Thymus (tissue), 11 donors: ENCODE results near the gene FXN. TPM values are rescaled to one million over a fixed set of nuclear protein-coding genes. Genes with fewer than 3 reads are reported as not detected.

Experiments
- DNase-seq, 9 donors: peaks; one replicate each; pipeline ENCODE4 v3.0.0-alpha.2; 2013; ENCODE audit warnings: low spot score in 9 of 9, low read depth in 6 of 9, missing footprints in 1 of 9
- H3K27ac ChIP-seq, 2 donors: one replicate each; pipeline ENCODE4 v1.5.1; 2013; ENCODE audit warnings: control low read depth in 1 of 2, low read depth in 1 of 2, low read length in 1 of 2, mild to moderate bottlenecking in 1 of 2, moderate library complexity in 1 of 2
- H3K27me3 ChIP-seq, 2 donors: one replicate each; pipeline ENCODE4 v1.5.1; 2013; ENCODE audit warnings: low read length in 1 of 2; ENCODE audit not compliant: control insufficient read depth in 2 of 2, insufficient read depth in 1 of 2
- H3K36me3 ChIP-seq, 2 donors: one replicate each; pipeline ENCODE4 v1.5.1; 2013; ENCODE audit warnings: low read length in 1 of 2, mild to moderate bottlenecking in 1 of 2, moderate library complexity in 1 of 2; ENCODE audit not compliant: control insufficient read depth in 2 of 2, insufficient read depth in 2 of 2
- H3K4me1 ChIP-seq, 2 donors: one replicate each; pipeline ENCODE4 v1.5.1; 2013; ENCODE audit warnings: low read length in 2 of 2; ENCODE audit not compliant: control insufficient read depth in 2 of 2, insufficient read depth in 2 of 2
- H3K4me3 ChIP-seq, 2 donors: one replicate each; pipeline ENCODE4 v1.5.1; 2013; ENCODE audit warnings: low read length in 2 of 2, control low read depth in 1 of 2, mild to moderate bottlenecking in 1 of 2
- H3K9me3 ChIP-seq, 2 donors: one replicate each; pipeline ENCODE4 v1.5.1; 2013; ENCODE audit warnings: low read length in 1 of 2, mild to moderate bottlenecking in 1 of 2; ENCODE audit not compliant: control insufficient read depth in 2 of 2, insufficient read depth in 1 of 2
- WGBS: extraction: QIAGEN DNeasy Blood & Tissue Kit; methylation state at CpG from one replicate; pipeline ENCODE4 v1.1.7; 2013; 5-methylcytosine and 5-hydroxymethylcytosine counted together
- polyA plus RNA-seq: library from polyadenylated mRNA; stranded (reverse); fragments of 200-250 nt; gene quantifications from one replicate; pipeline ENCODE4 v1.2.3, GENCODE V29; 2013
- total RNA-seq: library from RNA; stranded (reverse); fragments of 120-200 nt; gene quantifications from one replicate; pipeline ENCODE4 v1.2.4, GENCODE V29; 2013
- donor health status: healthy.

FXN gene
- total and polyA plus RNA-seq, 2 donors = 3.2 to 7.7 TPM

DNA sequence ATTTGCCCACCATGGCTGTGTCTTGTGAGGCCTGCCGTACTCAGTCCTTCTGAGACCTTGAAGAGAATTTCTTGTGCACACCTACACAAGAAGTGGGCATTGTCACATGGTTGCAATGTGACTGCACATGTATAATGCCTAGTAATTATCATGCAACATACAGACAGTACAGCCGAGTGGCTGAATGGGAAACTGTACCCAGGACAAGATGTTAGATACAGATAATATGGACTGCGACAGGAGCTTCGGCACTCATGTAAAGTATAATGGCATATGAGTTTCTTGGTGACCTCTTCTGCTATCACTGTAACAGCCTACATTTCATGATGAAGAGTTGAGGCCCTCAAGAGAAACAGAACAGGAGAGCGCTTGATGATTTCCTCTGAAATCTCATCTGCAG is 16.8 kb upstream of the FXN start:
- WGBS = 76% methylated on average over 5 of the region's 5 CpGs
- Histone ChIP-seq H3K36me3 (no peaks in the 10 kb centered on the region), H3K27me3 (no peaks in the 10 kb centered on the region), H3K4me1 (no peaks in the 10 kb centered on the region), H3K4me3 (no peak overlapping the region), H3K9me3 (no peaks in the 10 kb centered on the region), H3K27ac (no peak overlapping the region)
- DNase-seq = no peak

DNA sequence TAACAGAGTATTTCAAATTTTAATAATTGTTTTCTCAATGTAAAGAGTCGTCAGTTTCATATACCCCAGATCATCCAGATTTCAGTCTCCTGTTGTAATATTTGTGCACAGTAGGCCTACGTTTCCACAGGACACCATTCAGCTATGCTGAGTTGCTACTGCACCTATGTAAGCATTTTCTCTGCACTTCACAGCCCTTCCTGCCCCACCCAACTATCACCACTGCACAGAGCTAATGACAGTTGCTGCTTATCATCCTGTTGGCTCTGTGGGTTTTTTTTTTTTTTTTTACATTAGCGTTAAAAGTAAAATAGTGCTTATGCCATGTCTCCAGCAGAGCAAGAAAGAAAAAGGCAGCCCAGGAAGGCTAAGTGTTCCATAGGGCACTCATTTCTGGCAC is 15.7 kb upstream of the FXN start:
- peak in 1 of 9 donors; percentile 27 for DNase-seq
- H3K9me3 ChIP-seq = no peaks in the 10 kb centered on the region
- no peaks in the 10 kb centered on the region for H3K27me3 ChIP-seq
- H3K36me3 ChIP-seq = no peaks in the 10 kb centered on the region
- WGBS = 23% methylated on average over 3 of the region's 3 CpGs
- no peak overlapping the region for H3K27ac ChIP-seq
- H3K4me1 ChIP-seq = no peaks in the 10 kb centered on the region
- no peak overlapping the region for H3K4me3 ChIP-seq

DNA sequence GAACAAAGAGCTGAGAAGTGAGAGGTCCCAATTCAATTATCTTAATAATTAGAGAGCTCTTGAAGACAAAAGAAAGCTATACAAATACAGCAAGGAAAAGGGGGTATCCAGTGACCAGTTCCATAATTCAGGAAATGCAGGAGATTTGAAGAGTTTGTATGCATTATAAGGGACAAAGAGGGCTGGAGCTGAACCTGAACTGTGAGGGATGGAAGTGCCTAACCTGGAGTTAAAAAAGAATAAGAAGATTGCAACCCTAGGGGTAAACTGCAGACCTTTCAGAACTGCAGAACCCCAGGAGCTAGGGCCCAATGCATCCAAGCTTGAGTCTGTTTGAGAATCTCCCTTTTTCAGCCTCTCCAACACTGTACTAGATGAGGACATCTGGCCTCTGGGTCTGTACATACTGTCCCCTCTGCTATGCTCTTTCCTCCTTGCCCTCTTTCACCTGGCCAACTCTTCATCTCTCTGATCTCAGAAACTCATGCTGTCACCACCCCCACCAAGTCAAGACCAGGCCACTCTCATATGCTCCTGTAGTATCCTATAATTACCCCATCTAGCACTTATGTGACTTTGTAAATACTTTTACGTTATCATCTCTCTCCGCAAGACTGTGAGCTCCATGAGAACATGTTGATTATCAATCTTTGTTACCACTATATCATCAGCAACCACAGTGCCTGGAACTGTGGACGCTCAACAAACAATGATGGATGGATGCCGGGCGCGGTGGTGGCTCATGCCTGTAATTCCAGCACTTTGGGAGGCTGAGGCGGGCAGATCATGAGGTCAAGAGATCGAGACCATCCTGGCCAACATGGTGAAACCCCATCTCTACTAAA is 15.0 kb upstream of the FXN start:
- WGBS = 97% methylated on average over 8 of the region's 8 CpGs
- Histone ChIP-seq H3K4me1 (no peaks in the 10 kb centered on the region), H3K4me3 (no peak overlapping the region), H3K27ac (no peak overlapping the region), H3K9me3 (no peaks in the 10 kb centered on the region), H3K27me3 (no peaks in the 10 kb centered on the region), H3K36me3 (no peaks in the 10 kb centered on the region)
- no peak for DNase-seq

DNA sequence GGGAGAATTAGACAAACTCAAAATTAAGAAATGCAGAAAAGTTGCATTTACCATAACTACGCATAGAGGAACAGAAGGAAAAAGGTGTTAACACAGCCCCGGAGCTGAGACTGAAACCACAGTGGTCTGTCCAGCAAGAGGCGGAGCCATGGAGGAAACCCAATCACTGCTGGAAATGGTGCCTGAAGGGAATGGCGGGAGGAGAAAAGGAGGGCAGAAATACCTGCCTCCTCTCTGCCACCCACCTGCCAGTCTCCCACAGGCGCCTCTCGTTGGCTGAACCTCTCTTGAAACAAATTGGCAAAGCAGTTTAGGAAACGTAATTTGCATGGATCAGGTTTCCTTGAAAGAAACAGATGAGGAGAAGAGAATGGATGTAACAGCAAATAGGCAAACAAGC is 11.9 kb upstream of the FXN start:
- no peak for DNase-seq
- H3K36me3 ChIP-seq = no peaks in the 10 kb centered on the region
- H3K27me3 ChIP-seq = peaks cover 0 to 2% of the 10 kb centered on the region in 2 donors
- no peaks in the 10 kb centered on the region for H3K9me3 ChIP-seq
- H3K27ac ChIP-seq = no peak overlapping the region
- H3K4me1 ChIP-seq = no peaks in the 10 kb centered on the region
- H3K4me3 ChIP-seq = no peak overlapping the region
- 82% methylated on average over 7 of the region's 7 CpGs for WGBS

DNA sequence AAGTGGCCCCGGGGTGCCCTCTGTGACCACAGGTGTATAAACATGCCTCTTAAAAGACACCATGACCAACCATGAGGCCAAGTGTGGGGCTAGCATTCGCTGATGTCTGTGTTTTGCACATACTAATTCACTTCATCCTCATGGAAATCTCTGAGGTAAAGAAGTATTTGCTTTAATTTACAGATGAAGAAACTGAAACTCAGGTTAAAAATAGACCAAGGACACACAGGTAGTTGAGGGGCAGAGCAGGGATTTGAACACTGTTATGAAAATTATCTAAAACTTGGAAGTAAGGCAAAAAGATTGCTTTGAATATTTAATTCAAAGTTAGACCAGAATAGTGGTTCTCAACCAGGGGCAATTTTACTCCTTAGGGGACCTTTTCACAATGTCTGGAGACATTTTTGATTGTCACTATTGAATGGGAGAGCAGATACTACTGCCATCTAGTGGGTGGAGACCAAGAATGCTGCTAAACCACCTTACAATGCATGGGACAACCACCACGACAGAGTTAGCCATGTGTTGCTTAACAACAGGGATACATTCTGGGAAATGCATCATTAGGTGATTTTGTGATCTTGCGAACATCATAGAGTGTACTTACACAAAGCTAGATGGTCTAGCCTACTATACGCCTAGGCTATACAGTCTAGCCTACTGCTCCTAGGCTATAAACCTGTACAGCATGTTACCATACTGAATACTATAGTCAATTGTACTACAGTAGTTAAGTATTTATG is 8.0 kb upstream of the FXN start:
- WGBS = 68% methylated on average over 5 of the region's 5 CpGs
- peak in 7 of 9 donors; percentile 20 to 59 (median 27) for DNase-seq

DNA sequence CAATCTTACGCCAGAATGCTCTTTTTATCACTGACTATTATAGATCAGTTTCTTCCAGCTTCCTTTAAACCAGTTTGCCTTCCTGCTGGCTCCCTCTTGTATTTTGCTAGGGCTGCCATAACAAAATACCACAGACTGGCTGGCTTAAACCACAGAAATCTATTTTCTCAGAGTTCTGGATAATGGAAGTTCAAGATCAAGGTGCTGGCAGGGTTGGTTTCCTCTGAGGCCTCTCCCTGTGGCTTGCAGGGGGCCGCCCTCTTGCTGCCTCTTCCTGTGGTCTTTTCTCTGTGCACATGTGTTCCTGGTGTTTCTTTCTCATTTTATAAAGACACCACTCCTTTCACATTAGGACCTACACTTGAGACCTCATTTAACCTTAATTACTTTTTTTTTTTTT is 6.8 kb upstream of the FXN start:
- no peaks in the 10 kb centered on the region for H3K4me1 ChIP-seq
- no peak overlapping the region for H3K4me3 ChIP-seq
- H3K27ac ChIP-seq = no peak overlapping the region
- peaks cover 0 to 3% of the 10 kb centered on the region in 2 donors for H3K9me3 ChIP-seq
- 21% methylated on average over 2 of the region's 2 CpGs for WGBS
- peak in 1 of 9 donors; percentile 29 for DNase-seq
- peaks cover 0 to 2% of the 10 kb centered on the region in 2 donors for H3K27me3 ChIP-seq
- no peaks in the 10 kb centered on the region for H3K36me3 ChIP-seq

More for the DNA sequence above, 8.0 kb upstream of the FXN start:
- Histone ChIP-seq H3K4me1 (no peaks in the 10 kb centered on the region), H3K27me3 (peaks cover 0 to 2% of the 10 kb centered on the region in 2 donors), H3K4me3 (no peak overlapping the region), H3K36me3 (no peaks in the 10 kb centered on the region), H3K9me3 (peaks cover 0 to 3% of the 10 kb centered on the region in 2 donors), H3K27ac (no peak overlapping the region)

DNA sequence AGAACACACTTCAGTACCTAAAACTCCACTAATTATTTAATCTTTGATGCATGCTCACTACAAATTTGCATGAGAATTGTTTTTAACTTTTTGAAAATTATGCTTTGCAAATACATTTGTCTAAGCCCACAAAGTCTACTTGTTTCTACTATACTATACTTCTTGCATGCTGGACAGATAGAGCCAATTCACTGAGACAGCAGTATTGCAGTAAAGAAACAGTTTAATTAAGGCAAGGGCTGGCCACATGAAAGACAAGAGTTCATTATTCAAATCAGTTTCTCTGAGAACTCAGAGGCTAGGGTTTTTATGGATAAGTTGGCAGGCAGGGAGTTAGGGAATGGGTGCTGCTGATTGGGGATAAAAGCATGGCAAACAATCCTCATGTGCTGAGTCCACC is 6.0 kb upstream of the FXN start:
- no peak overlapping the region for H3K27ac ChIP-seq
- peaks cover 0 to 3% of the 10 kb centered on the region in 2 donors for H3K9me3 ChIP-seq
- H3K4me3 ChIP-seq = no peak overlapping the region
- no peaks in the 10 kb centered on the region for H3K4me1 ChIP-seq
- no peaks in the 10 kb centered on the region for H3K36me3 ChIP-seq
- peaks cover 0 to 2% of the 10 kb centered on the region in 2 donors for H3K27me3 ChIP-seq
- DNase-seq = no peak

DNA sequence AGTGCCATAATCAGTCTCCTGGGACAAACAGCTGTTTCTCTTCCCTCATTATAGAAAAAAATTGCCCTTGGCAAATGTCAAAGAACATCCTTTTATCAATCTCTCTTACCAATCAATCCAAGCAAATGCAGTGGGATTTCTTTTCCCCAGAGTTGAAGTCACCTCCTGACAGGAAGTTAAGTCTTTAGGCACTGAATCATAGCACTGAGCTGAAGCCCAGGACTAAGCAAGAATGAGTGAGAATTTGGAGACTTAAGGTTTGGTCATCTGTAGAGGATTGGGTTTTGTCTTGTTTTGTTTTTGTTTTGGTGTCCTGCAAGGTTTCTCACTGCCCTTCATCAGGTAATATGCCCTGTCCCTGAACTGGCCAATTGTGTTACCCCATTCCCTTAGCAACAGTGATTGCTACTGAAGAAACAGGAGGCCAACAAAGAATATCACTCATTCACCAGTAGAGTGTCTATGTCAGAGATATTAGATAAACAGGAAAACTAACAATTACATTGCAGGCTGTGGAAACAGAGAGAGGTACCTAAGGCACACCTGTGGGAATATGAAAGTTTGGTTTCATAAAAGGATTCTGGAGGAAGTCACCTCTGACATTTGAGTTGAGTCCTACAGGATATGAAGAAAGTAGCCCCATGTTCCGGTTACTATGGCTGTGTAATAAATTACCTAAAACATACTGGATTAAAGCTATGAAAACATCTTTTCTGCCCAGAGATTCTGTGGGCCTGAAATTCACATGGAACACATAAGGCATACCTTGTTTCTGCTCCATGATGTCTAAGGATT is 4.5 kb upstream of the FXN start:
- Histone ChIP-seq H3K4me1 (peaks cover 2 to 4% of the 10 kb centered on the region in 2 donors), H3K27ac (no peak overlapping the region), H3K36me3 (no peaks in the 10 kb centered on the region), H3K9me3 (peaks cover 0 to 3% of the 10 kb centered on the region in 2 donors), H3K27me3 (peaks cover 0 to 9% of the 10 kb centered on the region in 2 donors), H3K4me3 (no peak overlapping the region)
- 100% methylated on average over 1 of the region's 1 CpG for WGBS
- DNase-seq = no peak
